Stimulated activated CD8-positive, alpha-beta memory T cell treated with anti-CD3 and anti-CD28 coated beads, Interleukin-7, amount 100 ng/mL, for 48 hours (primary cell): ENCODE measurements around the gene UCN.
"Not testable (repeated sequence)": the region's sequence is repeated elsewhere in the genome, so short reads cannot be mapped to it uniquely, and the experiment has no call there.

Experiments
- DNase-seq, 2 donors: peaks; one replicate each; pipeline ENCODE4 v3.0.0-alpha.2; 2020; ENCODE audit warnings: low read depth in 1 of 2; ENCODE audit errors: extremely low read depth in 1 of 2

UCN gene, protein sequence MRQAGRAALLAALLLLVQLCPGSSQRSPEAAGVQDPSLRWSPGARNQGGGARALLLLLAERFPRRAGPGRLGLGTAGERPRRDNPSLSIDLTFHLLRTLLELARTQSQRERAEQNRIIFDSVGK

DNA sequence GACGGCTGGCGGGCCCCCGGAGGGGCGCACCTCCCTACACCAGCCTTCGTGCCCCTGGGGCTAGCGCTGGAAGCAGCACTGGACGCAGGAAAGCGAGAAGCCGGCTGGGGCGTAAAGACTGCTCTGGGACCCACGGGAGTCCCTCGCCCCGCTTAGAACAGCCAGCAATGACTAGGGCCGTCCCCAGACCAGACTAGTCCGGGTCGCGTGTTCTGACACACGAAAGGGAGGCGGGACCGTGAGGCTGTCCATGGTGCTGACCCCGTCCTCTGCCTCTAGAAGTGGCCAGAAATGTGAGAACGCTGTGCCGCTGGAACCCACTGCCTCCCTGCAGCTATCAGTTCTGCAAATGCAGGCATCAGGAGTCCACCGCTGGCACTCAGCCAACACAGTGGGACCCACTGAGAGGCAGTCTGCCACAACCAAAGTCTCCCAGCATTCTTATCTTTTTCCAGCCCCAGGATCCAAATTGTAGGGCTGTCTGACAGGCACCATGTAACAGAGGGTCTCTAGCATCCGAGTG lies at the start of gene UCN:
UCN (minus strand) TSS at position 87 of the 523 bp plus-strand sequence. CDS start 550 bp downstream, outside the sequence.
- DNase-seq, result no peak

DNA sequence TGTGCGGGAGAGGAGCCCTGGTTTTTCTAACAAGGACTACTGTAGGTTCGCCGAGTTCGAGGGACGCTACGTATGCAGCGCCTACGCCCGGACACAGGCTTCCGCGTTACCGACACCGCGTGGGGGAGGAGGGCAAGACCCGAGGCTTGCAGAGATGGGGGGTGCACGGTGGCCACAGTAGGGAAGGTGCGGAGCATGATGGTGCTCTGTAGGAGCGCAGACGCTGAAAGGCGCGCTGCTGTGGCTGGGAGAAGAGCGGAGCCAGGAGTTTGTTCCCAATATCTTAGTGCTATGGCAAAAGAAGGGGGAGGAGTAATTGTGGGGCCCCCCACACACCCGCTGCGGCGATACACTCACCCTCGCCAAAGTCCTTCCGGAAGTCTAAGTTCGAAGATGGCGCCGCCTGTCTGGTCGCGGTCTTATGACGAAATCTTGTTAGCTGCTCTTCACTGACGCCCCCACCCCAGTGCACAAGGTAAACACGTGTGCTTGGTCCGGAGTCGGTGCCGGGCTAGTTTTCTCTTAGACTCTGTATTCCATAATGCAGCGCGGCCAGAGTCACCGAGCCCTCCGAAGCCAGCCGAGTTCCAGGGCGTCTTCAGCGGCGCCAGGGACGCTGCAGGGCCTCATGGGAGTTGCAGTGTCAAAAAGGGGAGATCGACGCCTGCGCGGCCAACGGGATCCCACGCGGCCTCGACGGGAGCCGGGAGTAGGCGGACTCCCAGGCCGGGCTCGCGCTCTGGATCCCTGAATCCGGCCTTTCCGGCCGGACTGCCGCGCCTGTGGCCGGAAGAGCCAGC lies 48.3 kb upstream of the UCN start, which contains the start of gene GTF3C2:
GTF3C2 (minus strand) TSS at position 383 of the 800 bp plus-strand sequence. CDS start 13,210 bp downstream, outside the sequence.
- peak; percentile 78 to 90 for DNase-seq

DNA sequence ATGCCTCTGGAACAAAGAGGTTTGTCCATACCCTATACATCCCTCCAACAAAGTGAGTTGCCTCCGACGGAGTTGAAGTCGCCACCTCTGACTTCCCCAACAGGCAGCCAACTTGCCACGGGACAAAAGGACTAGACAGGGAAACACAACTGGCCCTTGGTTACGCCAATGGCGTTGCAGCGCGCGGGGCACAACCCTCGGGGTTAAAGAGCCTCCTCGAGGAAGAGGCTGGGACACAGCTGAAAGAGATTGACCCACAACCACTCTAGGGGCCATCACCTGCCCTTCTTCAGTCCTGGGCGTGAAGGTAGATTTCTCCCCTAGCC lies 47.8 kb upstream of the UCN start:
- peak in 1 of 2 donors; percentile 48 for DNase-seq

DNA sequence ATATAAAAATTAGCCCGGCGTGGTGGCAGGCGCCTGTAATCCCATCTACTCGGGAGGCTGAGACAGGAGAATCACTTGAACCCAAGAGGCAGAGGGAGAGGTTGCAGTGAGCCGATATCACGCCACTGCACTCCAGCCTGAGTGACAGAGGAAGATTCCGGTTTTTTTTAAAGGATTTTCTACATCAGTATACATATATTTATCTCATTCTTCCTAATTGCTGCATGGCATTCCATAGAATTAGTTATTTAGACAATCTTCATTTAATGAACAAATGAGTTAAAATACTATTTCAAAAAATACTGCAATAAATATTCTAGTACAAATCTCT lies 46.3 kb upstream of the UCN start:
- no peak for DNase-seq

DNA sequence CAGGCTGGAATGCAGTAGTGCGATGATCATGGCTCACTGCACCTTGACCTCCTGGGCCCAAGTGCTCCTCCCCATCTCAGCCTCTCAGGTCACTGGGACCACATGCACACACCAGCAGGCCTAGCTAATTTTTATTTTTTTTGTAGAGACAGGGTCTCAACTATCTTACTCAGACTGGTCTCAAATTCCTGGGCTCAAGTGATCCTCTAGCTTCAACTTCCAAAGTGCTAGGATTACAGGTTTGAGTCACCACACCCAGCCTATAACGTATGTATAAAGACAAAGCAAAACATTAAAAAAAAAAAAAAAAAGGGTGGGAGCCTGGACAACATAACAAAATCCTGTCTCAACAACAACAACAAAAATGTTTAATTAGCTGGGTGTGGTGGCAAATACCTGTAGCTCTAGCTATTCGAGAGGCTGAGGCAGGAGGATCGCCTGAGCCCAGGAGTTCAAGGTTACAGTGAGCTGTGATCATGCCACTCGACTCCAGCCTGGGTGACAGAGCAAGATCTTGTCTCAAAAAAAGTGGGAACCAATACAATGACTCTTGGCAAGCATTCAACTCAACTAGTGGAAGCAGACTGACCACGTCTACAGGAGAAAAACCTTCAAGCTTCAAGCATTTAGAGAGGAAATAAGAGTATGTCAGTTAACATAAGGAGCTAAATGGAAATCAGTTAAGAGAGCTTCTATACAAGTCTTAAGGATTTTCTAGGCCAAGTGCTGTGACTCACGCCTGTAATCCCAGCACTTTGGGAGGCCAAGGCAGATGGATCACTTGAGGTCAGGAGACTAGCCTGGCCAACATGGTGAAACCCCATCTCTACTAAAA lies 45.7 kb upstream of the UCN start:
- DNase-seq, result no peak

DNA sequence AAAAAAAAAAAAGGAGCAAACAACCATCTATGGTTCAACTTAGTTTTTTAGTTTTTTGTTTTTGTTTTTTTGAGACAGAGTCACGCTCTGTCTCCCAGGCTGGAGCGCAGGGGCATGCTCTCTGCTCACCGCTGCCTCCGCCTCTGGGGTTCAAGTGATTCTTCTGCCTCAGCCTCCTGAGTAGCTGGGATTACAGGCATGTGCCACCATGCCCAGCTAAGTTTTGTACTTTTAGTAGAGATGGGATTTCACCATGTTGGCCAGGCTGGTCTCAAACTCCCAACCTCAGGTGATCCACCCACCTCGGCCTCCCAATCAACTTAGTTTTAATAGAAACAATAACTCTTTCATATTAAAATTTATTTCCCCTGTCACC lies 45.1 kb upstream of the UCN start:
- DNase-seq, result not testable (repeated sequence)

DNA sequence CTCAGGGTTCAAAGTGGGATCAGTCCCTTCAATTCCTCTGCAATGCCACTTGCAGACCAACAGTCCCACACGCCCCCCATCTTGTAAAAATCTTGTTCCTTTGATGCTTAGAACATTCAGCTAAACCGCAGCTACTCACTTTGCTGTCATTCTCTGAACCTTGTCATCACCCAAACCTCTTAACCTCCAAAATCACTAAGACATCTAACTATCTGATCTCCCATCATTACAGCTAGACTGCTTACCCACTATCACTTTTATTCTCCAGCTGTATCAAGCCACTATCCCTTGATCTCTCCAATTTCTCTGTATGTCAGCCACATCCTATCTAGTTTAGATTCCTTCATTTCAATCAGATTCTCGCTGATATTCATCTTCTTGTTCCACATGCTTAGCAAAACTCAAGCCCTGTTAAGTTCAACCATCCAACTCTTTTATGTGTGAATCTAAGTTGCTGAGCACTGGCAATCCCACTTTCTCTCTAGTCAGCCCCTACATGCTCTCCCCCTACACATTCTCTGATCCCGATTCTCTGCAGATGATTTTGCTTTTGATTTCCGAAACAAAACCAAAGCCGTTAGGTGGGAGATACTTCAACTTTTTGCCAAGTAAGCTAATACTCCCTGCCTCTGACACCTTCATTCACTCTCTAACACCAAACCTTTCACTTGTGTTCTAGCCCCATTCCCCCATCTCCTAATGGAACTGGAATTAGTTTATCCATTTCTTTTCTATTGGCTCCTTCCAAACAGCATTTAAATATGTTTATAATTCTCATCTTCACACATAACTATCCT lies 43.8 kb upstream of the UCN start:
- DNase-seq, result no peak

DNA sequence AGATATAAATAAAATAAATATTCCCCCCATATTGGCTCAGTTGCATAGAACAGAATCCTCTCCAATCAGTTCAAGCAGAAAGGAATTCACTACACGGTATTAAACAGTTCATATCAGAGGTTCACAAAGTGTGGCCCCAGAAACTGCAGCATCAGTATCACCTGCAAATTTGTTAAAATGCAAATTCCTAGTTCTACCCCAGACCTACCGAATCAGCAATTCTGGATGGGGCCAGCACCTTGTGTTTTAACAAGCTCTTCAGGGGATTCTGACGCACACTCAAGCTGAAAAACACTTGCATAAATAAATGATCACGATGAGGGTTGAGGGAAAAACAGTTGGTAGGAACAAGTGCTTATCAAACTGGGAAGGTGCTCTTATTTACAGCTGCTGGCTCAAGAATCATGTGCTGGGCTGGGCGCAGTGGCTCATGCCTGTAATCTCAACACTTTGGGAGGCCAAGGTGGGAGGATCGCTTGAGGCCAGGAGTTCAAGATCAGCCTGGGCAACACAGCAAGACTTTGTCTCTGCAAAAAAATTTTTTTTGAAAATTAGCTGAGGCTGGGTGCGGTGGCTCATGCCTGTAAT lies 42.0 kb upstream of the UCN start:
- no peak for DNase-seq

DNA sequence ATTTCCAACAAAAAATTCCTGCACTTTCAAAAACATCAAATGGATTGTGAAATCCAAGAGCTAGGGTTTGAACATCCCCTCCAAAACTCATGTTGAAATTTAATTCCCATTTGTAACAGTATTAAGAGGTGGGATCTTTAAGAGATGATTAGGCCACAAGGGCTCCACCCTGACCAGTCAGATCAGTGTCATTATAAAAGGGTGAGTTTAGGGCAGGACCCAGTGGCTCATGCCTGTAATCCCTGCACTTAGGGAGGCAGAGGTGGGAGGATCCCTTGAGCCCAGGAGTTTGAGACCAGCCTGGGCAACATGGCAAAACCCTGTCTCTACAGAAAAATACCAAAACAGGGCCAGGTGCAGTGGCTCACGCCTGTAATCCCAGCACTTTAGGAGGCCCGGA lies 39.4 kb upstream of the UCN start:
- DNase-seq, result no peak

DNA sequence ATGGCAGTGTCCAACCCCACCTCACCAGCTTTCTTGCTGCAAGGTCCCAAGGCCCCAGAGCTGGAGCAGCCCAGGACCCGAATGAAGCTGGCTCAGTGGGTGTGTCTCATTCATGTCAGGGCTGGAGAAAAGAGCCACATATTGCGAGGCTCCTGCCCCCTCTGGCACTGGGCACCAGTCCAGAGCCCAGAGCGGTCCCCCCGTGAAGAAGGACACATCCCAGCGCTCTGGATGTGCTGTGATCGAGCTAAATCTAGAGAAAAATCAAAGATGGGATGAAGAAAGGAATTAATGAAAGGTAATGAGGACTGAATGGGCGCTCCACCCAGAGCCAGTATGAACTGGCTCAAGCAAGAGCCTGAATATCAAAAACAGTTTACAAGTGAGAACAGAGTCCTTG lies 27.9 kb upstream of the UCN start:
- DNase-seq, result no peak

DNA sequence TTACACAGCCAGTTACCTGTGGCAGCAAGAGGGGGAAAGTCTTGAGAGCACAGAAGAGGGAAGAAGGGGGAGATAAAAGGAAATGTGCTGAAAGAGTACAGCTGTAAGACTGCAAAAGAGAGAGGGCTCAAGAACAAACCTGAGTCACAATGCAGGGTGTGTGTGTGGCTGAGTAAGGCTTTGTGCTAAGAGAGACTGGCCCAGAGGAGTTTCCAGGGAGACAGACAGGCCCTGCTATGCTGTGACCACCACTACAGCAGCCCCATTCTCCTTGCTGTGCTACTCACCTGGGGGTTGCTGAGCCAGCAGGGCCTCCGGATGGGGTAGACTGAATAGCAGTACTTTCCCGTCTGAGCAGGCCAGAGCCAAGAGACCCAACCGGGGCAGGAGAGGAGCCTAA lies 27.1 kb upstream of the UCN start:
- DNase-seq, result no peak

DNA sequence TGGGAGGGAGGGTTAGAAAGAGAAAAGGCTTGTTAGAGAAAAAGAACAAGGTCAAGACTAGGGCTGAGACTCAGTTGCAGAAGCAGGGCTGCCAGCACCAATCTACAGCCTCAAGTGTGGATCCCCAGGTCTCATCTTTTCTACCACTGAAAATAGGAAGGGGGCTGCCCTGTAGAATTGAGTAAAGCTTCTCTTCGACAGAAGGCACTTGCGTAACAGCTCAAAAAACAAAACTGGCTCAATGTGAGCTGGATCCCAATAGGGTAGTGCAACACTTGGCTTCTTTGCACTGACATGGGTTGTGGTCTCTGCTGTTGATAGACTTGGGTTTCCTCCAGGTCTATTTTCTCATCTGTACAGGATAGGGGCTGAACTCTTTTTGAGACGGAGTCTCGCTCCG lies 16.5 kb upstream of the UCN start:
- DNase-seq, result no peak

DNA sequence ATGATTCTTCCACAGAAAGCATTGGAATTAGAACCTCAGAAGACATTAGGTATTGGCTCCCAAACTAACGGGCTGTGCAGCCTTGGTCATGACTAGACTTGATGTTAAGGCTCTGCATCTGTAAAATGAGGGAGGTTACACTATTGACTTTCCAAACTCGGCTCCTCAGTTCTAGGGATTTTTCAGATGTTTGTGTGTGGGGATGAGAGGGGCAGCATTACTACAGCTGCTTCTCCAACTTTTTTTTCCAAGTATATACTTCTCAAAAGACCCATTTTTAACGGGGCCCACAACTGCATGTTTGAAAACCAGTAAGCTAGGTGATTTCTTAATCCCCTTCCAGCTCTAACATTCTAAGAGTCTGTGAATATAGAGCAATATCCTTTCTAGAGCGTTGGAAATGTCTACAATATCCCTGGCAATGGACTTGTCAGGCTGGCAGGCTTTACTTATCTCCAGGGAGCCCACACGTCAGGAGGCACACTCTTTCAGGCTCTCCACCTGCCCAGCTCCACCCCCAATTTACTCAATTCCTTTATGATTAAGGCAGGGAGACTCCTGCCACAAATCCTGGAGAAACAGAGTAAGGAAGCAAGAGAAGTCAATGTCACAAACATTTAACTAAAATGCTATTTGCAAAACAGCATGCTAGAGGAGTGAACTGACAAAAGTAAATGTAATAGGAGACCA lies 15.5 kb upstream of the UCN start:
- DNase-seq, result no peak

DNA sequence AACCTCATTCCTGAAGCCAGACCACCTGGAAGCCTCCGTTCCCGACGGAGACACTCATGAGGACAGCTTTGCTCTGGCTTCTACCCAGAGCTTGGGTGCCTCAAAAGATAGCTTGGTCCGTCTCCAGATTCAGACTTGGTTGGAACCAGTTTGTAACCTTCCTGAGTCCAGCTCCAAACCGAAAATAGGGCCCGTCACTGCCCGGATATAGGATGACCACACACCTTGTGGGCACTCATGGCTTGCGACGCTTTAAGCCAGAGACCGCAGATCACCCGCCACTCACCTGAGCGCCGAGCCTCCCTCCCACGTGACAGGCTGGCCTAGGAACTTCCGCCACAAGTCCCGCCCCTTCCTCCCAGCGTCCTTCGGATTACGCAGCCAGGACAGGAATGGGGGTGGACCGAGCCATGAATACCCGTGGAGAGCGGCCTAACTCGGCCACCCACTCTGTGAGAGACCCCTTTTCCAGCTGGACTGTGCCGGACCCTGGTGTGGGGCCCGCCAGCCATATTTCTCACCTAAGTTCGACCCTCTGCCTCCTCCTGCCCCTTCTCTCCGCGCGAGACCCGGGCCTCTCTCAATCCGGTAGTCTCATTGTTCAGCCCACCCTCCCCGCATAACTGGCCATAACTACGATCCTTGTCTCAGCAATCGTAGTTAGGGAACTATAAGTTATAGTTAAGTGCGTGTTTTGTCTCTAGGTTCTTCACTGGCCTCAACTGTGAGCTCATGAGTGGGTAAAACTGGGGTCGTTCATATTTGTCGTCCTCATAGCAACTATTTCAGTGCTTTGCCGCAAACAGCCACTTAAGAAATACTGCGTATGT lies 14.7 kb upstream of the UCN start, which contains the start of gene MPV17:
MPV17 (minus strand) TSS at position 332 of the 830 bp plus-strand sequence. CDS start 580 bp downstream, outside the sequence.
- DNase-seq, result peak; percentile 70 to 89

DNA sequence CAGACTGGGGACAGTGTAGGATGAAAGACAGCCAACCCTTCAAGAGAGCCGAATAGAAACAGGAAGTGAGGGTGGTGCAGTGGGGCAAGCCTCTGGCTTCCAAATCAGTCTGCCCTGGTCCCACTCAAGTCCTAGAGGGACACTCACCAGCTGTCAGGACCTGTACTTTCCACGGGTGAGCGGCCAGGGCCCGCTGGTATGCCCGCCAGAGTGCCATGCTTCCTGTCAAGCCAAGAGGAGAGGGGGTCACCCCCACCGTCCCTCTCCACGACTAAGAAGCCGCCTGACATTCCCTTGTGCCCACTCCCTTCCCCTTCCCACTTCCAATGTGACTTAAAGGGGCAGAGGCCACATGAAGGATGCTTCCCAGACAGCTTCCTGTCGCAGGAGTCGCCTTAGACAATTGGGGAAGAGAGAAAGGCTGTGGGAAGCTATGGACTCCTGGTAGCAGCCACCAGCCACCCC lies 14.1 kb upstream of the UCN start:
- no peak for DNase-seq

DNA sequence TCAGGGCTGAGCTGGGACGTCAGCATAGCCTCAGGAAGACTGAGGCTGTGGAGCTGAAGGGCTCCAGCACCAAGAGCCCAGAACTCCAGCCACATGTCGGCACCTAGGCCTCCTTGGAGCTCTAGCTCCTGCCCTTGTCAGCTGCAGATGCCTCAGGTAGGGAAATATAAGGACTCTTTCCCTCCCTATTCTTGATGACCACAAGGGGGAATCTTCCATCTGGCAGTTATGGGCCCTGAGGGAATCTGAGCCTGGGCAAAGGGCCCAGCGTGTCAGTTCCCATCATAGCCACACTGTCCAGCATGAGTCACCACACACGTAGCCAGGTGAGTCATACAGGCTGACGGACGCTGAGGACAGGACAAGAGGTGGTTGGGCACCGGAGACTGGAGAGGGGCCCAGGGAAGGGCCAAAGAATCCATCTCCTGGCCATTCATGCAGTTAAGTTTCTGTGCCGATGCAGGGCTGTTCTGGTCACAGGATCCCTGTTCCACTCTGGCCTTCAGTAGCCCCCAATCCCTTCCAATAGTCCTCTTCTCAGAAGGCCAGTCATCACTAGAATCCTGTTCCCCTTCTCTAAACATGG lies 12.8 kb upstream of the UCN start:
- DNase-seq, result no peak

DNA sequence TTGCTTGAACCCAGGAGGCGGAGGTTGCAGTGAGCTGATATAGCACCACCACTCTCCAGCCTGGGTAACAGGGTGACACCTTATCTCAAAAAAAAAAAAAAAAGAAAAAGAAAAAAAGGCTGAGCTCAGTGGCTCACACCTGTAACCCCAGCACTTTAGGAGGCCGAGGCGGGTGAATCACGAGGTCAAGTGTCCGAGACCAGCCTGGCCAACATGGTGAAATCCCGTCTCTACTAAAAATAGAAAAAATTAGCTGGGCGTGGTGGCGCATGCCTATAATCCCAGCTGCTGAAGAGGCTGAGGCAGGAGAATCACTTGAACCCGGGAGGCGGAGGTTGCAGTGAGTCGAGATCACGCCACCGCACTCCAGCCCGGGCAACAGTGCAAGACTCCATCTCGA lies 11.6 kb upstream of the UCN start:
- not testable (repeated sequence) for DNase-seq

DNA sequence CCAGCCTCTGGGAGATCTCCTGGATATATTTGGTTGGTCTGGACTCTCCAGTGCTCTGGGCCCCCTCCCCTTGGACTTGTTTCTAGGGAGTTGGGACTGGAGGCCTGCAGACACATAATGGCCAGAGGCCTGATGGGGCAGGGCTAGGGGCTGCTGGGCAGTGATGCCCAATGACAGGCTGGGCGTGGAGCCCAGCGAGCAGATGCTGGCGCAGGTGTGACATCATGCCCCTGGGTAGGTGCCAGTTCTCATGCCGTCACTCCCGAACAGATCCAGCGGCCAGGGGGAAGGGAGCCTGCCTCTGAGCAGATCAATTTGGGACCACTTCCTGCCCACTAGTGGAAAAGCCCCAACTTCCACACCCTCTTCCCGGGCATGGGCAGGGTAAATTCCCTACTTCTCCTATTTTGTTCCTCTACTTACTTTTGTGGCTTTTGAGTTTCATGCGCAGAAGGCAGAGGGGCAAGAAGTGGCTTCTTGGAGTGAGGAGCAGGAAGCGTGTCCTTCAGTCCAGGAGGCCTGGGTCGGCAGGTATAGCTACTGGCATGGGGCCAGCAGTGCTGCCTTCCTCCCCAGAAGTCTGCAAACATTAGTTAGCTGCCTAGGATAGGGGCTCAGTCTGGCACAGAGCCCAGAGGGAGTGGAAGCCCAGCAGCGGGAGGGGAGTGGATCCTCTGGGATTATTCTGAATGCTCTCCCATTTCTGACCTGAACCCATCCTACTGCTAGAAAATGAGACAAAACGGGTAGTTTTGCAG lies 8.6 kb upstream of the UCN start:
- no peak for DNase-seq
